ENCODE results near the gene IPO4. TPM values are rescaled to one million over a fixed set of nuclear protein-coding genes. Genes with fewer than 3 reads are reported as not detected.

IPO4 gene
- total and polyA plus RNA-seq, 10 of the 15 experiments (the other 5 are each of a cell fraction or from before 2014, with no cell fraction given), result 7.8 to 139 (median 37.6) TPM

- RAD21 ChIA-PET (ENCODE audit: unreplicated experiment), result interaction anchor here (0.9 to 1.8 kb wide), 2 partner anchors 86 to 155 kb away, joined by 4 to 5 read pairs; no protein-coding TSS in a partner anchor
- Histone ChIP-seq H3K36me3 (ENCODE audit: control insufficient read depth in 2 of 2, insufficient read depth in 2 of 2, low read length in 1 of 2) (peaks cover 3 to 36% of the 10 kb centered on the region in 2 experiments; a peak in 3 of 4 replicates), H3K9ac (ENCODE audit: control insufficient read depth, insufficient read depth, low read length) (no peak overlapping the region), H3K4me3 (no peak overlapping the region), H3K4me2 (ENCODE audit: control insufficient read depth, insufficient read depth) (no peak overlapping the region; the same call in 1 of the 2 replicates), H3K79me2 (ENCODE audit: control insufficient read depth, insufficient read depth, low read length) (peaks cover 19% of the 10 kb centered on the region), H3K27ac (ENCODE audit: control insufficient read depth, insufficient read depth) (no peak overlapping the region), H3K27me3 (replicated peaks in 1 of 2; ENCODE audit: control insufficient read depth in 2 of 2, insufficient read depth in 2 of 2, low read length in 1 of 2) (no peaks in the 10 kb centered on the region), H3K4me1 (ENCODE audit: control insufficient read depth, insufficient read depth, low read length) (peaks cover 15% of the 10 kb centered on the region), H2AFZ (ENCODE audit: control insufficient read depth, low read depth, low read length) (no peak overlapping the region), H3K9me3 (replicated peaks; ENCODE audit: control insufficient read depth, insufficient read depth, low read length) (no peaks in the 10 kb centered on the region), H4K20me1 (ENCODE audit: control insufficient read depth, insufficient read depth) (0 out of 2 replicates have a peak, but pooled peaks cover 3% of the 10 kb centered on the region)
- POLR2A ChIA-PET, result interaction anchor here (0.8 to 4.3 kb wide), 8 partner anchors 12 to 97 kb away, joined by 3 to 50 read pairs (median 5); partner anchors contain the start of genes DCAF11, IPO4, IRF9 and TM9SF1
- in situ Hi-C loops (cut with MboI), result no loop called here
- CTCF ChIA-PET, result interaction anchor here (1.0 to 6.3 kb wide), 6 partner anchors 10 to 220 kb away, joined by 3 to 54 read pairs (median 4); partner anchors contain the start of genes IRF9, TINF2 and TM9SF1
- WGBS (ENCODE audit: insufficient coverage, insufficient replicate concordance, low lambda C conversion rate, missing lambda C conversion rate), result 95% methylated on average over 6 of the region's 6 CpGs
- 0 out of 2 replicates have a peak, but pooled peaks have one; percentile 20 for TF ChIP-seq POLR2A (IDR thresholded peaks at IDR 0.05; ENCODE audit: low read depth, low read length)
- TF ChIP-seq PAX8 (IDR thresholded peaks at IDR 0.05), result no peak
- TF ChIP-seq FOXK2 (IDR thresholded peaks at IDR 0.05), result no peak
- TF ChIP-seq MEF2B (IDR thresholded peaks at IDR 0.05; ENCODE audit: partially characterized antibody, poor library complexity, severe bottlenecking), result no peak
- SMC1A ChIA-PET (ENCODE audit: uncharacterized antibody, unreplicated experiment), result interaction anchor here (1.0 to 1.7 kb wide), 4 partner anchors 17 to 62 kb away, joined by 3 to 5 read pairs (median 3); partner anchors contain the start of gene TINF2
- intact Hi-C loops (cut with micrococcal nuclease; ENCODE audit: unreplicated experiment), result loop anchor here (10.0 kb wide), 1 partner anchor 197 kb away; no protein-coding TSS in a partner anchor
- no peak for DNase-seq (ENCODE audit: low read depth, low spot score)
- no peak for FAIRE-seq
- no TSS peak for BruUV-seq (replicated peaks)
- no peak for ATAC-seq
Observed at GRCh38 chr14:24211311-24211710, 22.7 kb upstream of the IPO4 start.

GRCh38 chr14:24207625-24208024 is 19.0 kb upstream of the IPO4 start:
- RAD21 ChIA-PET (ENCODE audit: unreplicated experiment), result no interaction called here
- SMC1A ChIA-PET (ENCODE audit: uncharacterized antibody, unreplicated experiment), result no interaction called here
- POLR2A ChIA-PET, result interaction anchor here (1.0 to 1.6 kb wide), 3 partner anchors 12 to 60 kb away, joined by 3 to 11 read pairs (median 4); partner anchors contain the start of genes RNF31 and TM9SF1
- Histone ChIP-seq H3K4me3 (no peak overlapping the region), H3K79me2 (ENCODE audit: control insufficient read depth, insufficient read depth, low read length) (peaks cover 14% of the 10 kb centered on the region), H3K4me1 (ENCODE audit: control insufficient read depth, insufficient read depth, low read length) (peaks cover 3% of the 10 kb centered on the region), H3K9ac (ENCODE audit: control insufficient read depth, insufficient read depth, low read length) (no peak overlapping the region), H3K27me3 (replicated peaks in 1 of 2; ENCODE audit: control insufficient read depth in 2 of 2, insufficient read depth in 2 of 2, low read length in 1 of 2) (no peaks in the 10 kb centered on the region), H3K9me3 (replicated peaks; ENCODE audit: control insufficient read depth, insufficient read depth, low read length) (peaks cover 3% of the 10 kb centered on the region; the same call in 2 of the 3 replicates), H2AFZ (ENCODE audit: control insufficient read depth, low read depth, low read length) (no peak overlapping the region), H4K20me1 (ENCODE audit: control insufficient read depth, insufficient read depth) (0 out of 2 replicates have a peak, but pooled peaks cover 3% of the 10 kb centered on the region), H3K4me2 (ENCODE audit: control insufficient read depth, insufficient read depth) (no peak overlapping the region), H3K36me3 (ENCODE audit: control insufficient read depth in 2 of 2, insufficient read depth in 2 of 2, low read length in 1 of 2) (peaks cover 3 to 36% of the 10 kb centered on the region in 2 experiments; a peak in 3 of 4 replicates), H3K27ac (ENCODE audit: control insufficient read depth, insufficient read depth) (no peak overlapping the region)
- intact Hi-C loops (cut with micrococcal nuclease; ENCODE audit: unreplicated experiment) (no loop called here), in situ Hi-C loops (cut with MboI) (no loop called here)
- DNase-seq (ENCODE audit: low read depth, low spot score) (no peak), FAIRE-seq (no peak), ATAC-seq (no peak)
- CTCF ChIA-PET, result interaction anchor here (1.0 kb wide), 1 partner anchor 90 kb away, joined by 3 read pairs; no protein-coding TSS in a partner anchor
- 100% methylated on average over 2 of the region's 2 CpGs for whole genome bisulfite sequencing (ENCODE audit: insufficient coverage, insufficient replicate concordance, low lambda C conversion rate, missing lambda C conversion rate)
- no TSS peak for BruUV-seq (replicated peaks)
- no peak for TF ChIP-seq MXI1 (IDR thresholded peaks at IDR 0.05; ENCODE audit: low read depth, low read length)
- no peak for TF ChIP-seq ASH2L (IDR thresholded peaks at IDR 0.05; ENCODE audit: borderline replicate concordance, low read depth)
- TF ChIP-seq POLR2AphosphoS5 (IDR thresholded peaks at IDR 0.05; ENCODE audit: low read length), result 0 out of 2 replicates have a peak, but pooled peaks have one; percentile 15

Measured in GM12878 (cell line).